NCI-H187 treated with DMSO at 0.1 percent for 48 hours (cell line): ENCODE results near the gene SEMA6A.
A peak's percentile ranks its signal among the peaks of the same experiment; 100 is the strongest.

Experiments
- DNase-seq: peaks from one replicate; lab custom pipeline; 2025; lab: John Stamatoyannopoulos, UW

Gene SEMA6A, protein sequence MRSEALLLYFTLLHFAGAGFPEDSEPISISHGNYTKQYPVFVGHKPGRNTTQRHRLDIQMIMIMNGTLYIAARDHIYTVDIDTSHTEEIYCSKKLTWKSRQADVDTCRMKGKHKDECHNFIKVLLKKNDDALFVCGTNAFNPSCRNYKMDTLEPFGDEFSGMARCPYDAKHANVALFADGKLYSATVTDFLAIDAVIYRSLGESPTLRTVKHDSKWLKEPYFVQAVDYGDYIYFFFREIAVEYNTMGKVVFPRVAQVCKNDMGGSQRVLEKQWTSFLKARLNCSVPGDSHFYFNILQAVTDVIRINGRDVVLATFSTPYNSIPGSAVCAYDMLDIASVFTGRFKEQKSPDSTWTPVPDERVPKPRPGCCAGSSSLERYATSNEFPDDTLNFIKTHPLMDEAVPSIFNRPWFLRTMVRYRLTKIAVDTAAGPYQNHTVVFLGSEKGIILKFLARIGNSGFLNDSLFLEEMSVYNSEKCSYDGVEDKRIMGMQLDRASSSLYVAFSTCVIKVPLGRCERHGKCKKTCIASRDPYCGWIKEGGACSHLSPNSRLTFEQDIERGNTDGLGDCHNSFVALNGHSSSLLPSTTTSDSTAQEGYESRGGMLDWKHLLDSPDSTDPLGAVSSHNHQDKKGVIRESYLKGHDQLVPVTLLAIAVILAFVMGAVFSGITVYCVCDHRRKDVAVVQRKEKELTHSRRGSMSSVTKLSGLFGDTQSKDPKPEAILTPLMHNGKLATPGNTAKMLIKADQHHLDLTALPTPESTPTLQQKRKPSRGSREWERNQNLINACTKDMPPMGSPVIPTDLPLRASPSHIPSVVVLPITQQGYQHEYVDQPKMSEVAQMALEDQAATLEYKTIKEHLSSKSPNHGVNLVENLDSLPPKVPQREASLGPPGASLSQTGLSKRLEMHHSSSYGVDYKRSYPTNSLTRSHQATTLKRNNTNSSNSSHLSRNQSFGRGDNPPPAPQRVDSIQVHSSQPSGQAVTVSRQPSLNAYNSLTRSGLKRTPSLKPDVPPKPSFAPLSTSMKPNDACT

GRCh38 chr5:116574367-116575325, at the start of gene SEMA6A:
Gene SEMA6A (minus strand): TSS chr5:116574823. CDS start chr5:116504944, 69,879 bp downstream.
- DNase-seq = peak; percentile 31

DNA sequence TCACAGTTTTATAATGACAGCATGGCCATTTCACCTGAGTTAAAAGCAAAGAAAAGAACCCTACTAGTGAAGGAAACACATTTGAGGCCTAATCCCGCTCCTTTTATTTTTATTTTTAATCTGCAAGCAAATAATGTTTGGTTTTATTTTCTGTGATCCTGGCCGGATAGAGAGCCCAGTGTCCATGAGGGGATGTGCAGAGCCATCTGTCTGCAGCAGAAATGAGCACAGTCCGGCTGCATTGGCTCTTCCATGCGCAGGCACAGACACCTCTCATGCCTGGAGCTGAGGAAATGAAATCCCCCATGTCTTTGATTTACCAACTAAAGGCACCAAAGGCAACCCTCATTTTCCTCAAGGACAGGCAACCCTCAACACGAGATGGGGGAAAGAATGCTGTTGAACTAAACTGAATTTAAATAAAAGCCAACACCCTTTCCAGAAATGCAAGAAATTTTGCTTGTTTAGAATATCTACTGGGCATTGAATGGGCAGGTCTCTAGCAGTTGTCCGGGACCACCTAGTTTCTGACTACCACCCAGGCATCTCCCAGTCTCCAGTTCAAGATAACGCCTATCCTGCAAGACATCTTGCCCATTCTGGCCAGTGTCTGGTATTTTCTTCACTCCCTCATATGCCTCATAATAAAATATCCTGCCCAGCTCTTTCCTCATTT, 47.9 kb upstream of the SEMA6A start:
- DNase-seq = no peak

DNA sequence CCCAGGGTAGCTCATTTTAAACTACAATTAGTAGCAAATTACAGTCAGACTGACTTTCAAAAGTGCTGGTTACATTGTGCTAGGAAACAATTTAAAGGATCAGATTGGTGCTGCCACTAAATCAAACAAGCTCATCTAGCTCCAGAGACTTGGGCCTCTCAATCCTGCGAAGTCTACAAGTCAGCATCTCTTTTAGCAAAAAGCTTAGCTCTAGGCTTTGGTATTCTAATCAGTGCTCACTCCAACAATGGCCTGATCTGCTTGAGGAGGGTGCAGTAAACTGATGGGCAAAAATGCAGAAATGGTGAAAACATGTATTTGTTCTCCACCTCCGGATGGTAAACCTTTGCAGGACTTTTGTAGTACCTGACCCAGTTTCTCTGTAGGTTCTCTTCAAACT, 47.0 kb upstream of the SEMA6A start:
- DNase-seq = no peak

- DNase-seq = no peak
Observed at GRCh38 chr5:116616876-116617275, 42.3 kb upstream of the SEMA6A start.

DNA sequence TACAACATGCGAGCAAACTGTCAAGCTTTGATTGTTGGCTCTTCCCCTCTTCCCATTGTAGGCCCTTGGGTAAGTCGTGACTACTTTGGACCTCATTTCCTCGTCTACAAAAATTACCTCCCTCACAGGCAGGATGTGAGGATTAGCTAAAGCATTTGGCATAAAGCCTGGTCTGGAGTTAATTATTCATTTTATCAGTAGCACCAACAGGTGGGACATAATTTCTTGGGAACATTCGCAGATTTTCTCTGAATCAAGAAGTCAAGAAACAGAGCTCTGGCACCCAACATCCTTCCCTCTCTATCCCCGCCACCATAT, 39.9 kb upstream of the SEMA6A start:
- no peak for DNase-seq

DNA sequence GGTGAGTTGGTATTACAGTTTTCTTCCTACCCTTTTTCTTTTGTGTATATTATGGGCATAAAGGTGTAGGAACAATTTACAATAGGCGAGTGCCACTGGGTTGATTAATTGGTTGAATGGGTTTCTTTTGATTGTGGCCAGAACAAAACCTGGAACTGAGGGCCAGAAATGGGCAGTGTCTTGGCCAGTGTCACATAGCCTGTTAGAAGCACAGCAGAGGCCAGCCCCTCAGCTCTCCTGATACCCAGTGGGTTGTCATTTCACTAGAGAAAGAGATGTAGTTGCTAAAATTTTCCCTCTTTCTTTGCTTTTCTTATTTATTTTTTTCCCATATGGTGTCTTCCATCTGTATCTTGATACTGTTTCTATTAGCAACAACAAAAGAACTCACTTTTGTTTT, 38.8 kb upstream of the SEMA6A start:
- no peak for DNase-seq

- no peak for DNase-seq
Observed at GRCh38 chr5:116612431-116612830, 37.8 kb upstream of the SEMA6A start.

DNA sequence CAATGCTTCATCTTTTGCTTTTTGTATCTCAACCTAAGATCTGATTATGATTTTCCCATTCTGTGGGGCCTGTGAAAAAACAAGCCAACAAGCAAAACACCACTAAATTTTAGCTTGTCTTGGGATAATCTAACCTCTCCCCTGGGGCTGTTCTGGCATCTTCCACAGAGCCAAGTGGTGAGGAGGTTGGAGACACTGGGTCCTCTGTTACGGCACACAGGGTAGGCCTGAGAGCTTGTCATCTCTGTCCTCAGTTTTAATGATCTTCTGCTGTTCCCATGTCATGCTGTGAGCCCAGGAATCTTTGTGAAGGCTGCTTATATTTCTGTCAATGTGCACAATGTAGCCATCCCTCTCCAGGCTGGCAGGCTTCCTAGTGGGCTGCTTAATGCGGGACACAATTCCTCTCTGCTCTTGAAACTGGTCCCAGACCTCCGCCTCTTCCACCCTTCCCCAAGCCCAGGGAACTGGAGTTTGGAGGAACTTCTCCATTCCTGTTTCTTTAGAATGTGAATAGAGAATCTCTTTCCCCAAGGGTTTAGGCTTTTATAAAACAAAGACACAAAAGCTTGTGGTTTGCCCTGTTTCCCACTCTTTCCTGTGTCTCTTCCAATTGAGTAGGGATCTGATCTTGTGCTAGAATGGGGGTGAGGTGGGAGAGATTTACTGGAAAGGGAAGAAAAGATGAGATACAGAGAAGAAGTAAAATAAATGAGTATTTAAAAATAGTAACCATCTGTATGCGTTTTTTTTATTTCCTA, 30.9 kb upstream of the SEMA6A start:
- no peak for DNase-seq

DNA sequence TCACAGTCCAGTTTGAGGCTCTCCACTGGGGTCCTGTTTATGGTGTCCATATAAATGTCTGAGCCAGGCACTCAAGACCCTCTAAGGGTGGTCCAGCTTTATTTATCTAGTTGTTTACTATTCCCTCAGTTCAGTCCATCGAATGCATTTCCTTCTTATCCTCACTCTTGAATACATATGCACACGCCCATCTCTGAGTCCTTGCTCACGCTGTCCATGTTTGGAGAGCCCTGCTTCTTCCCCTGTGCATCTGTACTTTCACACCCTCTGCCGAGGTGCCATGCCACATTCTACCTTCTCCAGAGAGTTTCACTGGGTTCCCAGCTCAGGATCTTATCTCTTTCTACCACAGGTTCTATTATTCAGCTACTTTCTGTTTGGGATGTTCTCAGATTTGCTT, 30.2 kb upstream of the SEMA6A start:
- no peak for DNase-seq

GRCh38 chr5:116600876-116601275, 26.3 kb upstream of the SEMA6A start:
- DNase-seq = no peak

DNA sequence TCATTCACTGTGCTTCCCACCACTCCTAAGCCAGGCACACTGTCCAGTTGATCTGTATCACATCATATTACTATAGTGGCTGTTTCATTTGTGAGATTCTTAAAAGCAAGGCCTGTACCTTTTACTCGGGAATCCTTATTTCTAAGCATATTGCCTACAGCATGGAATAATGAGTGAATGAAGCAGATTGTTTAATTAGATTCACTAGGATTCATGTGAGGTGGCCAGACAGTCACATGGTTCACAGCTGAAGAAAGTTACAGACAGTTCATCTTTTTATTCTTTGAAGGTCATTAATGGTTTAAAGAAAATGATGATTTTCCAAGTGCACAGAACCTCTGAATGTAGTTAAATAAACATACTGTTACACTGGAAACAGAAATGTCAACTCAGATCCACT, 24.3 kb upstream of the SEMA6A start:
- no peak for DNase-seq

GRCh38 chr5:116595498-116595897, 20.9 kb upstream of the SEMA6A start:
- no peak for DNase-seq

GRCh38 chr5:116593340-116593739, 18.7 kb upstream of the SEMA6A start:
- no peak for DNase-seq

DNA sequence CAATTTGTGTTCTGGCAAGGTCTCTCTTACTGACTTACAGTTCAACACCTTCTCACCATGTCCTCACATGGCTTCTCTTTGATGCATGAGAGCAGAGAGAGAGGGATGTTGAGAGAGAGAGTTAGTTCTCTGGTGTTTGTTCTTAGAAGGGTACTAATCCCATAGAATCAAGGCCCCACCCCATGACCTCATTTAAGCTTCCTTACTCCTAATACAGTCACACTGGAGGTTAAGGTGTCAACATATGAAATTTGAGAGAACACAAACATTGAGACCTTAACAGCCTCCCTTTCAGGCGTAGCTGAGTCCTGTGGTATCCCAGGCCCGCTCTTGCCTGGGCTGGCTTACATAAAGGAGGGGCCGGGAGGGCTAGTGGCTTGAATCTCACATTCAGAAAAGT, 10.6 kb upstream of the SEMA6A start:
- DNase-seq = no peak

DNA sequence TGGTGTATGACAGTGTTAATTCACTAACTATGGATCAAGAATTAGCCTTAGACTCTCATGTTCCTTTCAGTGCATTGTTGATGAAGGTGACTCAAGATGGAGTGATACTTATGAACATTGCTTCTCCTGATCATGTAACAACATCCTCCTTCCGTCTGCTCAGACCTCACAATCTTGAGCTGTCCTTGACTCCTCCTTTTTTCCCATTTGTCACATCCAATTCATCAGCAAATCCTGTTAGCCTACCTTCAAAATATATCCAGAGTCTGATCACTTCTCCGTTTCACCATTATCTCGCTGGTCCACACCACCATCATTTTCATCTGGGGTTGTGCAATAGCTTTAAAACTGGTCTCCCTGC, 9.2 kb upstream of the SEMA6A start:
- no peak for DNase-seq

GRCh38 chr5:116583085-116583861, 8.7 kb upstream of the SEMA6A start:
- no peak for DNase-seq

DNA sequence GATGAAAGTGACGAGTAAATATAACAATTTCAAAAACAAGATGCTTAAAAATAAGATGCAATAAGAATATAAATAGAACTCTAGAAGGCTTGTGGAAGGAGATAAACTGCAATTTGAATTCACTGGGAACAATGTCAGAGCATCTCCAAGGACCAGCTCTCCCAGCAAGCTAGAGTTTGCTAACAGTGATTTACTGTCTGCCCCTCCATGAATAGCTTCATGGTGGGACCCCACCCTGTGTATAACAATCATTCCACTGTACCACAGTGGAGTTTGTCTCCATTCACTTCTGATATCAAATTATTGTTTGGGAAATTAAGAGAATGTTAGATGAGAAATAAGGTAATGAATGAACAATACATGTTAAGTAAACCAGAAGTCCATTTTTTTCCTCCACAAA, 7.3 kb upstream of the SEMA6A start:
- DNase-seq = no peak

DNA sequence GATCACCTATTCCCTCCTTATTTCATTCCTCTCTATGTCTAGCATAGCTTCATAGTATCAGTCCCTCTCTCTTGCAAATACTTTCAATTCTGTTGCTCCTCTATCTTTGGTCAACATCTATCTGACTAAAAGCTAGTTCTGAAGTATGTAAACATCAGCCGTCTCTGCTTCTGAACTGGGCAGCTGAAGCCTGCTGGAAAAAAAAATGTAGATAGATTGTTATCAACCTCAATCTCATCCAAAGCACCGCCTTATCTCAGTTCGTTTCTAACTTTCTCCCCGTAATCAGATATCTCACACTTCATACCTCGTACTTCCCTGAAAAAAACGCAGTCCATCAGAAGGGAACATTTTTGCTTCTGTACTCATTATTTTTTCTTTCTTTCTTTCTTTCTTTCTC, 4.5 kb upstream of the SEMA6A start:
- DNase-seq = no peak

DNA sequence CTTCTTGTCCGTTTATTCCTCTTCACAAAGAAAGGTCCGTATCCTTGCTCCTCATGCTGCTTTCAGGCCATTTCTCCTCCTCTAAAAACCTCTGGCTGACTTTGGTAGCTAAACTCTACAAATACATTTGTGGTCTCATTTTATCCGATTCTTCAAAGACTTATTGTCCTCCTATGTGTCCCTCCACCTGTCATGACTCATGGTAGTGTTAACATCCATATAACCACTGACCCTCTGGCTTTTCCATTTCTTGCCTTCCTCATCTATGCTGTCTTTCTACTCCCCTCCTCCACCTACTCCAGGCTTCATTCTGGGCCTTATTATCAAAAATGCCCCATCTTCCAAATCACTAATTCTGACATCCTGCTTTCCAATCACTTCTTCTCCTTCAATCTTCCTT, 4.1 kb upstream of the SEMA6A start:
- DNase-seq = no peak
